K562 (cell line): Measurements from ENCODE around the gene WDR27. TPM values are rescaled to one million over a fixed set of nuclear protein-coding genes. Genes with fewer than 3 reads are reported as not detected.

Experiments
- ARID3B ChIP-seq: fragments of 250-450 bp; sonication (Bioruptor Pico); IDR thresholded peaks from 2 replicates; pipeline ENCODE4 v1.4.0; 2020; ENCODE audit warnings: borderline replicate concordance
- CREB5 ChIP-seq: fragments of 250-450 bp; sonication (Bioruptor Pico); IDR thresholded peaks from 2 replicates; pipeline ENCODE4 v1.5.0; 2020; ENCODE audit warnings: mild to moderate bottlenecking
- HMBOX1 ChIP-seq: sonication (generic); IDR thresholded peaks from 2 replicates; pipeline ENCODE4 v1.6.1; 2016
- HNRNPUL1 ChIP-seq: fragments of 200-400 bp; formaldehyde crosslinking; IDR thresholded peaks from 2 replicates; pipeline ENCODE4 v1.6.1; 2017; ENCODE audit warnings: low read length
- NEUROD1 ChIP-seq: fragments of 150-350 bp; IDR thresholded peaks from 2 replicates; pipeline ENCODE4 v1.6.1; 2014; ENCODE audit warnings: borderline replicate concordance, low read length, low read depth; ENCODE audit not compliant: partially characterized antibody
- RB1 ChIP-seq: fragments of 450-650 bp; IDR thresholded peaks from 2 replicates; pipeline ENCODE4 v1.6.1; 2017; ENCODE audit warnings: low read depth, mild to moderate bottlenecking
- ZBTB33 ChIP-seq: sonication (generic); formaldehyde crosslinking; IDR thresholded peaks from 2 replicates; pipeline ENCODE4 v1.8.1; 2023; ENCODE audit warnings: mild to moderate bottlenecking, missing genetic modification reagents
- ZKSCAN8 ChIP-seq: fragments of 200-800 bp; sonication (Bioruptor generic); IDR thresholded peaks from 2 replicates; pipeline ENCODE4 v1.6.1; 2016; ENCODE audit warnings: missing genetic modification characterization, missing compliant biosample characterization
- ZNF133 ChIP-seq: fragments of 250-450 bp; sonication (Bioruptor Pico); IDR thresholded peaks from 2 replicates; pipeline ENCODE4 v1.4.0; 2020; ENCODE audit warnings: mild to moderate bottlenecking
- ZNF407 ChIP-seq: fragments of 450-650 bp; IDR thresholded peaks from 2 replicates; pipeline ENCODE4 v1.6.1; 2016; ENCODE audit warnings: low read depth
- ZSCAN32 ChIP-seq: fragments of 450-650 bp; formaldehyde crosslinking; IDR thresholded peaks from 2 replicates; pipeline ENCODE4 v1.4.0; 2020; ENCODE audit warnings: mild to moderate bottlenecking, moderate library complexity
- polyA plus RNA-seq, 8 experiments: library from polyadenylated mRNA; depleted of rRNA in 4 of 8; stranded (reverse) in 5 of 8; unstranded in 3 of 8; fragments of >200 nt; fragmentation: Nextera tagmentation in 2 of 8; fragmentation: Illumina TruSeq in 1 of 8; extraction: Ambion mirVana in 2 of 8; extraction: Trizol in 1 of 8; gene quantifications; 2 replicates each; pipeline versions ENCODE4 v1.2.1 to v1.2.3, GENCODE V29; 2011 to 2014; ENCODE audit warnings: inconsistent platforms in 1 of 8, missing spikeins in 1 of 8
- total RNA-seq, 7 experiments: library from RNA; depleted of rRNA in 6 of 7; stranded (reverse); fragments of >200 nt in 6 of 7; fragmentation: Illumina TruSeq in 2 of 7; extraction: Trizol in 2 of 7; gene quantifications; 2 replicates each; pipeline versions ENCODE4 v1.2.1 to v1.2.3, GENCODE V29; 2011 to 2021; ENCODE audit warnings: low replicate concordance in 1 of 7

WDR27 gene
- total and polyA plus RNA-seq, 9 of the 15 experiments (the other 6 are each of a cell fraction or from before 2014, with no cell fraction given), result 4.3 to 77.2 (median 22.7) TPM

GRCh38 chr6:169723200-169723909, 21.5 kb upstream of the WDR27 start (continued):
- TF ChIP-seq ZNF407 (peak; percentile 73; the same call in 1 of the 2 replicates), ZSCAN32 (no peak), NEUROD1 (no peak), ZNF133 (CRISPR knock-in tag) (no peak), HNRNPUL1 (no peak), RB1 (peak; percentile 78), ZBTB33 (CRISPR knock-in tag) (no peak), HMBOX1 (no peak), ARID3B (no peak), CREB5 (CRISPR knock-in tag) (no peak), ZKSCAN8 (CRISPR knock-in tag) (no peak)
